Measurements from ENCODE around the gene SLC17A1. TPM values are rescaled to one million over a fixed set of nuclear protein-coding genes. Genes with fewer than 3 reads are reported as not detected.

SLC17A1 gene
- total RNA-seq, 1 donor from 2014 or later, result not detected

- no peaks in the 10 kb centered on the region for H3K9me3 ChIP-seq
- no peaks in the 10 kb centered on the region for H3K27me3 ChIP-seq
- H3K4me3 ChIP-seq, result no peak overlapping the region
- DNase-seq (ENCODE audit: low spot score in 2 of 2), result no peak
- intact Hi-C loops (cut with DNase I), result no loop called here
- no peaks in the 10 kb centered on the region for H3K4me1 ChIP-seq
- TF ChIP-seq CTCF (IDR thresholded peaks at IDR 0.05), result no peak
- H3K36me3 ChIP-seq, result no peaks in the 10 kb centered on the region
- no peak overlapping the region for H3K27ac ChIP-seq
These were observed 75.2 kb downstream of the SLC17A1 start for GRCh38 chr6:25756382-25757363.

- H3K9me3 ChIP-seq, result no peaks in the 10 kb centered on the region
- no peak for TF ChIP-seq CTCF (IDR thresholded peaks at IDR 0.05)
- H3K27me3 ChIP-seq, result no peaks in the 10 kb centered on the region
- no peak overlapping the region for H3K27ac ChIP-seq
- H3K36me3 ChIP-seq, result no peaks in the 10 kb centered on the region
- intact Hi-C loops (cut with DNase I), result no loop called here
- no peak for DNase-seq (ENCODE audit: low spot score in 2 of 2)
- H3K4me3 ChIP-seq, result no peak overlapping the region
- no peaks in the 10 kb centered on the region for H3K4me1 ChIP-seq
These were observed 76.4 kb downstream of the SLC17A1 start for GRCh38 chr6:25755483-25755882.

- H3K36me3 ChIP-seq, result no peaks in the 10 kb centered on the region
- no peak within 1 kb of the TSS for H3K4me3 ChIP-seq
- TF ChIP-seq CTCF (IDR thresholded peaks at IDR 0.05), result no peak
- H3K9me3 ChIP-seq, result no peaks in the 10 kb centered on the region
- H3K27me3 ChIP-seq, result no peaks in the 10 kb centered on the region
- H3K4me1 ChIP-seq, result no peaks in the 10 kb centered on the region
- no peak for DNase-seq (ENCODE audit: low spot score in 2 of 2)
- intact Hi-C loops (cut with DNase I), result no loop called here
- no peak within 1 kb of the TSS for H3K27ac ChIP-seq
These were observed 77.3 kb downstream of the SLC17A1 start, which contains the start of gene SLC17A4 for GRCh38 chr6:25754535-25754934. SLC17A4 (plus strand) TSS chr6:25754742; CDS start chr6:25761963, 7,221 bp downstream.

- no peak for TF ChIP-seq CTCF (IDR thresholded peaks at IDR 0.05)
These were observed 78.8 kb downstream of the SLC17A1 start for GRCh38 chr6:25753079-25753478.

GRCh38 chr6:25750906-25751305, 80.9 kb downstream of the SLC17A1 start:
- Histone ChIP-seq H3K27me3 (no peaks in the 10 kb centered on the region), H3K9me3 (no peaks in the 10 kb centered on the region), H3K27ac (no peak overlapping the region), H3K4me3 (no peak overlapping the region), H3K36me3 (no peaks in the 10 kb centered on the region), H3K4me1 (no peaks in the 10 kb centered on the region)
- intact Hi-C loops (cut with DNase I), result no loop called here
- no peak for TF ChIP-seq CTCF (IDR thresholded peaks at IDR 0.05)
- DNase-seq (ENCODE audit: low spot score in 2 of 2), result no peak

More at GRCh38 chr6:25753079-25753478, 78.8 kb downstream of the SLC17A1 start:
- no peak for DNase-seq (ENCODE audit: low spot score in 2 of 2)
- H3K27me3 ChIP-seq, result no peaks in the 10 kb centered on the region
- no peaks in the 10 kb centered on the region for H3K4me1 ChIP-seq
- H3K4me3 ChIP-seq, result no peak overlapping the region
- H3K27ac ChIP-seq, result no peak overlapping the region
- no peaks in the 10 kb centered on the region for H3K36me3 ChIP-seq
- H3K9me3 ChIP-seq, result no peaks in the 10 kb centered on the region
- intact Hi-C loops (cut with DNase I), result no loop called here

Measured in ascending aorta (tissue), 2 donors.